ENCODE data around the gene GNB1L. TPM values are rescaled to one million over a fixed set of nuclear protein-coding genes. Genes with fewer than 3 reads are reported as not detected.

GNB1L gene
- total RNA-seq, 5 donors from 2014 or later (not counting 1 experiment from before 2014, with no cell fraction given), result 4.8 to 13.7 (median 12.9) TPM

Other genes with a start within 250 kb of the GNB1L start
- 1 to 10 TPM in 3 of 5 donors, under 1 TPM in 2; 0.33 to 3.2 (median 1.2) TPM for gene SEPTIN5, start 140.4 kb downstream of the GNB1L start, total RNA-seq
- gene GP1BB, start 131.3 kb downstream of the GNB1L start, total RNA-seq, result 1 to 10 TPM in 1 of 5 donors, under 1 TPM in 4; 0.19 to 2.1 (median 0.36) TPM
- under 1 TPM in 1 of 5 donors, not detected in 4; 0.20 TPM for gene TBX1, start 94.1 kb downstream of the GNB1L start, total RNA-seq
- 10 to 100 TPM; 21.1 to 35.1 (median 28.5) TPM for gene RTL10, start within 50 bp of the GNB1L start, total RNA-seq
- 10 to 100 TPM; 30.6 to 53.1 (median 50.5) TPM for gene COMT, start 86.9 kb upstream of the GNB1L start, total RNA-seq
- 10 to 100 TPM; 26.5 to 47.4 (median 28.7) TPM for gene TXNRD2, start 86.9 kb upstream of the GNB1L start, total RNA-seq
- 1 to 10 TPM; 2.5 to 8.6 (median 6.4) TPM for gene ARVCF, start 161.9 kb upstream of the GNB1L start, total RNA-seq
- gene TANGO2, start 166.2 kb upstream of the GNB1L start, total RNA-seq, result 10 to 100 TPM; 29.9 to 48.4 (median 43.7) TPM
- gene DGCR8, start 225.4 kb upstream of the GNB1L start, total RNA-seq, result 10 to 100 TPM; 38.4 to 48.1 (median 45.1) TPM

Data from T-cell (primary cell).